HepG2 (cell line): Measurements from ENCODE around the gene CYP27A1. TPM values are rescaled to one million over a fixed set of nuclear protein-coding genes. Genes with fewer than 3 reads are reported as not detected.

ENCODE experiments used
- ATF2 ChIP-seq: sonication (generic); formaldehyde crosslinking; IDR thresholded peaks from 2 replicates; pipeline ENCODE4 v1.4.0; 2020; ENCODE audit warnings: missing genetic modification reagents
- FOXJ3 ChIP-seq: sonication (generic); formaldehyde crosslinking; IDR thresholded peaks from 2 replicates; pipeline ENCODE4 v1.4.0; 2020; ENCODE audit warnings: missing genetic modification reagents, mild to moderate bottlenecking, borderline replicate concordance
- FOXK1 ChIP-seq: sonication (generic); formaldehyde crosslinking; IDR thresholded peaks from 2 replicates; pipeline ENCODE4 v1.4.0; 2020; ENCODE audit warnings: low read depth, missing genetic modification reagents, borderline replicate concordance
- FOXK2 ChIP-seq: fragments of 450-650 bp; IDR thresholded peaks from 2 replicates; pipeline ENCODE4 v1.6.1; 2016
- HNF4A ChIP-seq: sonication (generic); formaldehyde crosslinking; IDR thresholded peaks from 2 replicates; pipeline ENCODE4 v1.4.0; 2020; ENCODE audit warnings: missing genetic modification reagents
- KAT8 ChIP-seq: IDR thresholded peaks from 2 replicates; pipeline ENCODE4 v1.6.1; 2016; ENCODE audit warnings: missing genetic modification reagents, missing compliant biosample characterization
- MEIS2 ChIP-seq: sonication (generic); formaldehyde crosslinking; IDR thresholded peaks from 2 replicates; pipeline ENCODE4 v1.9.0; 2021; ENCODE audit warnings: mild to moderate bottlenecking, missing genetic modification reagents
- MTA3 ChIP-seq: sonication (generic); formaldehyde crosslinking; IDR thresholded peaks from 2 replicates; pipeline ENCODE4 v1.4.0; 2020; ENCODE audit warnings: missing genetic modification reagents
- NFE2L2 ChIP-seq: fragments of 150-350 bp; IDR thresholded peaks from 2 replicates; pipeline ENCODE4 v1.6.1; 2014; ENCODE audit warnings: low read length
- PAF1 ChIP-seq: IDR thresholded peaks from 2 replicates; pipeline ENCODE4 v1.6.1; 2016; ENCODE audit warnings: missing genetic modification reagents, missing compliant biosample characterization
- PHF8 ChIP-seq: sonication (generic); formaldehyde crosslinking; IDR thresholded peaks from 2 replicates; pipeline ENCODE4 v1.5.0; 2020; ENCODE audit warnings: missing genetic modification reagents
- POLR2A ChIP-seq, 2 experiments: IDR thresholded peaks; 2 replicates each; pipeline ENCODE4 v1.6.1; 2011; ENCODE audit warnings: low read depth in 2 of 2, low read length in 2 of 2, mild to moderate bottlenecking in 1 of 2, moderate library complexity in 1 of 2; ENCODE audit not compliant: insufficient read depth in 1 of 2
- POLR2AphosphoS2 ChIP-seq: IDR thresholded peaks from 2 replicates; pipeline ENCODE4 v1.6.1; 2011; ENCODE audit warnings: low read depth, low read length, improper control_type of control experiment
- SALL2 ChIP-seq: sonication (generic); formaldehyde crosslinking; IDR thresholded peaks from 2 replicates; pipeline ENCODE4 v1.8.1; 2023; ENCODE audit warnings: mild to moderate bottlenecking, missing genetic modification reagents, inconsistent platforms
- SP140L ChIP-seq: sonication (generic); formaldehyde crosslinking; IDR thresholded peaks from 2 replicates; pipeline ENCODE4 v1.4.0; 2020; ENCODE audit warnings: missing genetic modification reagents, borderline replicate concordance
- SP5 ChIP-seq: IDR thresholded peaks from 2 replicates; pipeline ENCODE4 v1.6.1; 2016; ENCODE audit warnings: low read depth, borderline replicate concordance
- STAG1 ChIP-seq: sonication (generic); formaldehyde crosslinking; IDR thresholded peaks from 2 replicates; pipeline ENCODE4 v1.4.0; 2020; ENCODE audit warnings: missing genetic modification reagents
- ZBTB33 ChIP-seq: sonication (generic); formaldehyde crosslinking; IDR thresholded peaks from 2 replicates; pipeline ENCODE4 v1.4.0; 2020; ENCODE audit warnings: missing genetic modification reagents
- ZMYM4 ChIP-seq: sonication (generic); formaldehyde crosslinking; IDR thresholded peaks from 2 replicates; pipeline ENCODE4 v1.8.1; 2023; ENCODE audit warnings: mild to moderate bottlenecking, missing genetic modification reagents
- ZNF205 ChIP-seq: IDR thresholded peaks from 2 replicates; pipeline ENCODE4 v1.6.1; 2018; ENCODE audit warnings: missing biosample characterization, missing genetic modification reagents
- ZNF460 ChIP-seq: sonication (generic); formaldehyde crosslinking; IDR thresholded peaks from 2 replicates; pipeline ENCODE4 v1.5.1; 2020; ENCODE audit warnings: missing genetic modification reagents, mild to moderate bottlenecking, borderline replicate concordance
- ZNF549 ChIP-seq: sonication (generic); formaldehyde crosslinking; IDR thresholded peaks from 2 replicates; pipeline ENCODE4 v1.5.0; 2020; ENCODE audit warnings: missing genetic modification reagents
- ZNF598 ChIP-seq: sonication (generic); formaldehyde crosslinking; IDR thresholded peaks from 2 replicates; pipeline ENCODE4 v1.5.1; 2020; ENCODE audit warnings: mild to moderate bottlenecking, missing genetic modification reagents, borderline replicate concordance
- ZNF749 ChIP-seq: sonication (generic); formaldehyde crosslinking; IDR thresholded peaks from 2 replicates; pipeline ENCODE4 v1.8.0; 2022; ENCODE audit warnings: mild to moderate bottlenecking, missing genetic modification reagents, moderate library complexity, borderline replicate concordance
- ZNF780A ChIP-seq: sonication (generic); formaldehyde crosslinking; IDR thresholded peaks from 2 replicates; pipeline ENCODE4 v1.8.0; 2022; ENCODE audit warnings: mild to moderate bottlenecking, missing genetic modification reagents, moderate library complexity
- ZNF782 ChIP-seq: sonication (generic); formaldehyde crosslinking; IDR thresholded peaks from 2 replicates; pipeline ENCODE4 v1.4.0; 2020; ENCODE audit warnings: missing genetic modification reagents, mild to moderate bottlenecking, borderline replicate concordance
- ZSCAN31 ChIP-seq: sonication (generic); formaldehyde crosslinking; IDR thresholded peaks from 2 replicates; pipeline ENCODE4 v1.5.0; 2020; ENCODE audit warnings: low read depth, mild to moderate bottlenecking, missing genetic modification reagents
- polyA plus RNA-seq, 8 experiments: library from polyadenylated mRNA; depleted of rRNA in 3 of 8; stranded (reverse) in 7 of 8; unstranded in 1 of 8; fragments of >200 nt; fragmentation: Illumina TruSeq in 4 of 8; extraction: Trizol in 4 of 8; gene quantifications; 2 replicates each; pipeline versions ENCODE4 v1.2.1 to v1.2.3, GENCODE V29; 2011 to 2016; ENCODE audit warnings: low read depth in 4 of 8, missing spikeins in 1 of 8, mixed read lengths in 1 of 8; ENCODE audit not compliant: insufficient read depth in 1 of 8
- total RNA-seq, 5 experiments: library from RNA; depleted of rRNA; stranded (reverse); fragments of >200 nt; fragmentation: Illumina TruSeq; extraction: Trizol; gene quantifications; 2 replicates each; pipeline ENCODE4 v1.2.3, GENCODE V29; 2016; ENCODE audit warnings: low read depth in 1 of 5

Gene CYP27A1
- total and polyA plus RNA-seq, 2 of the 13 experiments (the other 11 are each of a cell fraction or from before 2014, with no cell fraction given), result 157 to 266 TPM

GRCh38 chr2:218748741-218749441, 33.1 kb upstream of the CYP27A1 start (continued):
- TF ChIP-seq ATF2 (CRISPR knock-in tag) (peak; percentile 61; the same call in 1 of the 2 replicates), POLR2AphosphoS2 (no peak), NFE2L2 (no peak), ZNF549 (CRISPR knock-in tag) (no peak), FOXK2 (peak; percentile 45; the same call in 1 of the 2 replicates), ZNF782 (no peak), ZMYM4 (CRISPR knock-in tag) (peak; percentile 82), SP5 (CRISPR knock-in tag) (peak; percentile 67), SP140L (CRISPR knock-in tag) (no peak), ZSCAN31 (CRISPR knock-in tag) (peak; percentile 58; the same call in 1 of the 2 replicates), FOXK1 (CRISPR knock-in tag) (peak; percentile 87; the same call in 1 of the 2 replicates), HNF4A (CRISPR knock-in tag) (peak; percentile 94), MEIS2 (no peak), ZNF205 (peak; percentile 84; the same call in 1 of the 2 replicates), FOXJ3 (peak; percentile 45; the same call in 1 of the 2 replicates), SALL2 (CRISPR knock-in tag) (0 out of 2 replicates have a peak, but pooled peaks have one; percentile 26), ZBTB33 (CRISPR knock-in tag) (peak; percentile 49; the same call in 1 of the 2 replicates), ZNF780A (no peak), POLR2A (IDR thresholded peaks at IDR 0.05; ENCODE audit: insufficient read depth in 1 of 2, low read depth in 2 of 2, low read length in 2 of 2) (peak in 1 of 2 experiments; percentile 33; a peak in 1 of 4 replicates), PAF1 (no peak), STAG1 (peak; percentile 73), PHF8 (CRISPR knock-in tag) (no peak), KAT8 (CRISPR knock-in tag) (peak; percentile 78), MTA3 (CRISPR knock-in tag) (no peak), ZNF460 (CRISPR knock-in tag) (no peak), ZNF749 (peak; percentile 53; the same call in 1 of the 2 replicates), ZNF598 (CRISPR knock-in tag) (0 out of 2 replicates have a peak, but pooled peaks have one; percentile 33)
